ENCODE data around the gene DMD.

DMD gene

DNA sequence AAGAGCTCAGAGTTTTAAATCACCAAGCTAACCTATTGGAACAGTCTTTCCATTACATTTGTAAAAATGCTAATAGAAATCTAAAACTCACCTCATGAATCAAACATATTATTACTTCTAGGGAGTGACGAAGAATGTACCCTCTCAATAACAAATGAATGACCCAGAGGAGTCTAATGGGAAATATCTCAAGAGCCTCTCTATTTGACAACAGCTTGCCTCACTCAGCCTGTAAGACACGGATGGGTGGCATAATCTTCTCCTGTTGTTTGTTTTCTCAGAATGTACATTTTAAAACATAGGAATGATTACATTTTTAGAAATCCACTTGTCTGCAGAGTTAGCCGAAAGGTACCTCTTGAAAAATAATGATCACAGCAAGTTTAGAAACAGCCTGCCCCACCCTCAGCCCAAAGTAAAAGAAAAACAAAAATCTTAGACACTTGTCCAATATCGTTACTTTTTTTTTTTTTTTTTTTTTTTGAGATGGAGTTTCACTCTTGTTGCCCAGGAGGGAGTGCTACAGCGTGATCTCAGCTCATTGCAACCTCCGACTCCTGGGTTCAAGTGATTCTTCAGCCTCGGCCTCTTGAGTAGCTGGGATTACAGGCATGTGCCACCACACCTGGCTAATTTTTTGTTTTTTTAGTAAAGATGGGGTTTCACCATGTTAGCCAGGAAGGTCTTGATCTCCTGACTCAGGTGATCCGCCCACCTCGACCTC, 1955.9 kb downstream of the DMD start:
- no peak for DNase-seq

DNA sequence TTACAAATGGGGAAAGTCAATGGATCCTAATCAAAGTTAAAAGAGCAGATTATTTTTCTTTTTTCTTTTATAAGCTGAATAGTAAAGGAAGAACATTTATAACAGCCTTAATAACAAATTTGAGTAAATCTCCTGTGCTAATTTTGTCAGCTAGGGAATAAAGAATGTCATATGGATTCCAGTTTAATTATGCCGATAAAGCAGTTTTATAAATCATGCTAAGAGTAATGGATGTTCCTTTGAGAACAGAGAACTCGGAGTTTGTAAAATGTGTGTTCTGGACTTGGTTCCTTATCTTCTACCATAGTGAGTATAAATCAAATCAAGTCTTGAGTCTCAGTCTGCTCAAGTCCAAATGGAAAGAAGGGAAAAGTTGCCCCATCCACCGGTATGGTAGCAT, 1959.2 kb downstream of the DMD start:
- DNase-seq = no peak

DNA sequence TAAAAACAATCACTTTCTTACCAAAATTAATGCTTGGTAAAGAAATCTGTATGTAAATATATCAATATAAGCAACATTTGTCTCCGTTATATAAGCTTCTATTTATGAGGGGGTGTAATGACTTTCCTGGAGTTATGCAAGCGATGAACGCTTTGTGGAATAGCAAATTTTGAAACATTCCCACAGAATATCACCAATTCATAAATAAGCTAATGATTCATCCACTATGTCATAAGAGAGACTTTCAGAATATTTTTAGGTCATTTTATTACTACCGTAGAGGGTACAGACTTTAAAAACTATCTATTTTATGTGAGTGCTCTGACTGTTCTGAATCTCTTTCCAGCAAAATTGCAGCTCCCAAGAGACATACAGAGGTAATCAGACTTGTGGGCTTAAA, 1960.0 kb downstream of the DMD start:
- DNase-seq = no peak

DNA sequence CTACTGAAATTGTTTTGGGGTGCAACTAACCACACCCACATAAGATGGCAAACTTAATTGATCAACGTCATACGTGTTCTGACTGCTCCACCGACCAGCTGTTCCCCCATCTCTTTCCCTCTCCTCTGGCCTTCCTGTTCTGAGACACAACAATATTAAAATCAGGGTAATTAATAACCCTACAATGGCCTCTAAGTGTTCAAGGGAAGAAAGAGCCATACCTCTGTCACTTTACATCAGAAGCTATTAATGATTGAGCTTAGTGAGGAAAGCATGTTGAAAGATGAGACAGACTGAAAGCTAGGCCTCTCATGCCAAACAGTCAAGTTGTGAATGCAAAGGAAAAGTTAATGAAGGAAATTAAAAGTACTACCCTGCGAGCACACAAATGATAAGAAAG, 1965.6 kb downstream of the DMD start:
- no peak for DNase-seq

DNA sequence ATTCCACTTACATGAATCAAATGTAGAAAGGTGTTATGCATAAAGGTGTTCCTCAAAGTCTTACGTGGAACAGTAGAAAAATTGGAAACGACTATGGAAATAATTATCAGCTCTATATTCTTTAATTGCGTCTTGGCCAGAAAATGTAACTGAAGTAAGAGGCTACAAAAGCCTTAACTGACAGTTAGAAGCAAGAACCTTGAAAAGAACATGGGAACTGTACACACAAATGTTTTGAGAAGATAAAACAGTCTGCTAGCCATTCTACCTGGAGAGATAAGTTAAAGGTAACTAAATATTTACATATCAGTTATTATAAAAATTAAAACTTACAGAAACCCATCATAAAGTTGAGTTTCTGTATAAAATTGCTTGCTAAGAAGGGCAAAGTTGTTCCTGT, 1967.5 kb downstream of the DMD start:
- DNase-seq = no peak

DNA sequence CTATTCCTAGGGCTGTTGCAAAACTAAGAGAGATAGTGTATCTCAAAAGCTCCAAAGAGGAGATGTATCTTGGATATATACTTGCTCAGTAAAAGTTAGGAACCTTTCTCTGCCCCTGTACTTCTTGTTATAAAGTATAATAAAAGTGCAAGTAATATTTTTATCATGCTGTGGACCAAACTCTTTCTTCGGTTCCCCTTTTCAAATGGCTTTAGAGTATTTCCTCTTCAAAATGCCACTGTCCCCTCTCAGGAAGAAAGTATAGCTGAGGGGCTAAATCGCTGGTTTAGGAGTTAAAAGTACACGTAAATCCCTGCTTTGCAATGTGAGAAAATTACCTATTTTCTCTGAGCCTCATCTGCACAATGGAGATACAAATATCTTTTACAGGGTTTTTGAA, 1970.4 kb downstream of the DMD start:
- DNase-seq = no peak

DNA sequence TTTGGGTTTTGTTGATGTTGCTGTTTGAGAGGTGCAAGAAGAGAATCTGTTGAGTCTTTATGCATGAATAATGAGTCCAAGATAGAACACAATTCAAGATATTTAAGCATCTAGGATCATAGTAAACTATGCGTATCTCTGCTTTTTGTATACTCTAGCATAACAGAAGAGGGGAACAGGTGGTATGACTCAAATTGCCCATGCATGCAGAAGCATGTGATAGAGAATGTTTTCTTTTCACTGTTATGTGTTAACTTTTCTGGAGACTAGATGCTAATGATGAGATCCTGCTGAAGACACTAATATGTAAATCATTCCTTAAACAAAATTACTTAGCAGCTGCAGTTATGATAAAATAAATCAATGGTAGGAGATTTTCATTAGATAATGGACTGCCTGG, 1974.2 kb downstream of the DMD start:
- DNase-seq = no peak

DNA sequence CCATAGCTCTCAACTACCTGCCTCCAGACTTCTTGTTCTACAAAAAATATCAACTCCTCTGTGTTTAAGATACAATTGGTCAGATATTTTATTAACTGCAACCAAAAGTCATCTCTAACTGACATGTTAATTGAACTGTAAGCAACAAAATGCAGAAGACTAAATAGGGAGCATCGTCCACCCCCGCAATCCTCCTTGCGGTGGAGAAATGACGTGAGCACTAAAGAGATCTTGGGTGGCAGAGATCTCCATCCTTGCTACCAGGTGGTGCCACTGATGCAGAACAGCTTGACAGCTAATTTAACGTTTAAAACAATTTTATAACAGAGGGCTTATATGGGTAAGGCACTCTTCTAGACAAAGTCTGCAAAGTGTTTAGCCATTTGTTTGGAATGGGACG, 1975.1 kb downstream of the DMD start:
- no peak for DNase-seq

DNA sequence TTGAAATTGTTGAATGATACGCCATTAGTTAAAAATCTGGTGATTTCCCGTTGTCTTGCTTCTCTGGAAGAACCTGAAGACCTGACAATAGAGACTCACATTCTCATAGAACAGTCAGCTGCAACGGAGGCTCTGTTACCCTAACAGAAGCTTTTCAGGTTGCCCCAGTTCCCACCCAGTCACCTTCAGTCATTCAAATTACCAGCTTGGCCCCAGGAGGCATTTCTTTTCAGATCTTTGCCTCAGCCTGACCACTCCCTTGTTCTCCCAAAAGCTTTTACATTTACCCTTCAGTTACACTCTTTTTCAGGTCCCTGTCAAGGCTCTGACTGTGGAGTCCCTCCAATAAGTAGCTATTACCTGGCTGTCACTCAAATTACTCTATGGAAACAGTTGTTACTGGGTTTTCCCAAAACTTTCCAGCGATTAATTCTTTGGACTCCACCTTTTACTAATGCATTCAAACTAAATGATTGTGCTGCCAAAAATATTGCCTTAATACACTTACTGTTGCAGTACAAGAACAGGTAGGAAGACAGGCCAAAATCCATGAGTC, 1977.3 kb downstream of the DMD start:
- DNase-seq = no peak

DNA sequence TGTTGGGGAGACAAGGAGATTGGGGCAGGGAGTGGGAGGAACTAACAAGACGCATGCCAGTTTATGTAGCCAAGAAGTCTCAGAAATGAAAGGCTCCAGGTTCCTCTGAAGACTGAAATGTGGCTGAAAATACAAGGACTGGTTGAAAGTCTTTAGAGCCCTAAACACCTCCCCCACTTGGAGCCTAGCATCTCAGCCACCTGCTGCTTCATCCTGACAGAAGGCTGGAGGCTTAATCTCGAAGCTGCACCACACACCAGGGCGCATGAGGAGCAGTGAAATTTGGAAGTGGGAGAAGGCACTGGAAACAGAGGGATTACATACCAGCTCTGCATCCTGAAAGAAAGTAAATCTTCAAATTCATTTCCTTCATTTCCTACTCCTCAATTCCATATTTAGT, 1978.8 kb downstream of the DMD start:
- DNase-seq = no peak

DNA sequence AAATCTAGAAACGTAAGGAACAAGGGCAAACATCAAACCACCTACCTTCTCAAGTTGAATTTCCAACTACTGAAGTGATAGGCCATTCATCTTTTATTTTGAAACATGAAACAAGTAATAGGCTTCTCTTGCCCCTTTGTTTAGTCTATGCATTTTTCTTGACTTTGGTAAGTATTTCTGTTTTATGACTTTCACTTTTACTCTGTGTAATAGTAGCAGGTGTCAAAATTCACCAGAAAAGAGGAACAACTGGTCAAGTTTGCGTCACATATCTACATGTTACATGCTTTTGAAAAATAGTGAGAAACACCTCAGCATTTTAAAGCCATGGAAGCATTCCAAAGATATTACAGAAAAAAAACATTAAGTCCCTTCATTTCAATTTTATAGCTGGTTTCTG, 1982.4 kb downstream of the DMD start:
- no peak for DNase-seq

DNA sequence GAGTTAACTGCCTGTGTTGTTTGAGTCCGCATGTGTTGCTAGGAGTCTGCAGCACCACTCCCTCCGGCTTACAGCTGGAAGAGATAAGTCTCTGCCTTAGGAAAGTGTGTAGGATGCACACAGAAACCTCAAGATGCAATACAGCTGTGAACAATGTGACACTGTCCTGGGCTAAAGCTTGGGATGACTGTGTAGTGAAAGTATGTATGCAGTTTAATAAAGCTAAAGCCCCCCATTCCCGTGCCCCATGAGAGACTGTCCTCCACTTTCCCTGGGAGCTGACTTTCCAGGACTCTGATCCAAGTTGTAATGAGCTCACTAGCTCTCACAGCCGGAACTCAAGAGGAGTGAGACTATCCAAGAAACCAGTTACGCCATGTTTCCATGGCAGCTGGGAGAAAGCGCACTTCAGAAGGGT, 1982.9 kb downstream of the DMD start:
- DNase-seq = no peak

DNA sequence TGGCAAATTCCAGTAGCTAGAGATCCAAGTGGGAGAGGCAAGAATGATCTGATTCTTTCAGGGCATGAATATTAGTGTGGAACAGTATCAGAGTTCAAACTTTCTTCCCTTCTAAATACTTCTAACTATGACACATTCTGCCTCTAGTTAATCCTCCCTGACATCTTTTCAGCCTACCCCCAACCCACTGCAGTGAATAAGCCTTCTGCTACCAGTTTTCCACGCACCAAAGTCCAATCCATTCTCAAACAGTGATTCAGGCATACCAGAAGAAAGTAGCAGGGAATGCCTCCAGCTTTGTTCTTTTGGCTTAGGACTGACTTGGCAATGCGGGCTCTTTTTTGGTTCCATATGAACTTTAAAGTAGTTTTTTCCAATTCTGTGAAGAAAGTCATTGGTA, 1984.1 kb downstream of the DMD start:
- no peak for DNase-seq

DNA sequence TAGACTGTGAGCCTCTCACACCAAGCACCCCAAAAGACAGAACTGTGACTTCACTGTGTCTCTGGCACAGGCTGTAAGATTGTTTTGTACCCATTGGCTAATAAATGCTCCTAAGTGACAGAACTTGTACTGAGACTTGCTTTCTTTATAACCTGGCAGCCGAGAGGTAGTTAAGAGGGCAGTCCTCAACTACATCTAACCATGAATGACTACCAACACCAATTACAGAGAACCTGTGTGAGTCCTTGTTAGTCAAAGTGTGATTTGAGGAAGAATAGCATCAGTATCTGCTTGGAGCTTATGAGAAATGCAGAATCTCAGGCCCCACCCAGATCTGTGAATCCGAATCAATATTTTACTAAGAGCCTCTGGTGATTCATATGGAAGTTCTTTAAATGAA, 1985.5 kb downstream of the DMD start:
- no peak for DNase-seq

DNA sequence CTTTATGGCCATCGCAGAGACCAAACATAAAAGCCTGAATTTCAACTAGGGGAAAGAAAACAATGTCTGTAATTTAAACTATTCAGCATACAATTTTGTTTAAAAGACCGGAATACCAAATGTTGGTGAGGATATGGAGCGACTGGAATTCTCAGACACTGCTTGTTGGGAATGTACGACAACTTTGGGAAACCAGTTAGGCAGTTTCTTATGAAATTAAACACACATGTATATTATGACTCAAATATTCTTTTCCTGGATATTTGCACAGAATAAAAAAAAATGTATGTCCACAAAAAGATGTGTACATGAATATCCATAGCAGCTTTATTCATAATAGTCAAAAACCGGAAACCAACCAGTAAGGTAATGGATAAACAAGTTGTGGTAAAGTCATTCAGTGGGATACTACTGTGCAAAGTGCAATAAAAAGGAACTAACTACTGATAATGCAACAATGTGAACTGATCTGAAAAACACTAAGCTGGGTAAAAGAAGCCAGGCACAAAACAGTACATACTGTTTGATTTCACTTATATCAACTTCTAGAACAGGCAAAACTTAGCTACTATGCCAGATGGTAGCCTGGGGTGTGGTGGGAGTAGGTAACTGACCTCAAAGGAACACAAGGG, 1986.9 kb downstream of the DMD start:
- DNase-seq = no peak

DNA sequence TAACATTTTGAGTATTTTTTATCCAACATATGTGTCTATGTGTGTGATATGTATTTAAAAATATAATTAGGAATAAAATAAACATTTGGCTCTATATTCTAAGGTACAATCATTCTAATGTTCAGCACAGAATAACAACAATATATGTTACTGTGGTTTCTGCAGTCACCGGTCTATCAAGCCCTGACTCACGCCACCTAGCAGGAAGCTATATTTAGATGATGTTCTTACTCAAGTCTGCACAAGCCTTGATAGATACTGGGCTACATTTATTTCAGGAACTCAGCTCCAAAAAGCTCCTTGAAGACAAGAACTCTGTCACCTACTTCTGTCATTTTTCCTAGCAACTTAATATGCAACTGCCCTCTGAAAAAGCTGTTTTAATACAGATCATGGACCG, 1987.5 kb downstream of the DMD start:
- DNase-seq = no peak

DNA sequence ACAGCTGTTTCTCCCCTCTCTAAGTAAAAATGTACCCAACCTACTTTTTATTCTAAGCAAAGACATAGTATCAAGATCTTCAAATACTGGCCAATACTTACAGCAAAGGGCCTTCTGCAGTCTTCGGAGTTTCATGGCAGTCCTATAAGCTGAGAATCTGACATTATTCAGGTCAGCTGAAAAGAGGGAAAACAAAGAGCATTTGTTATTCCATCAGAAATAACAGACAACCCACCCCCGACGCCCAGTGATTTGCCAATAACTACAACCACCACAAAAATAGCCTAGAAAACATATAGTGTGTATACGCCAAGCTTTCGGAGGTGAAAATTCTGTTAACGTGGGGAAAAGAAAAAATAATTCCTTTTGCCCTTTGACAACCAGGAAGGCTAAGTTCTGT, 1988.4 kb downstream of the DMD start:
- DNase-seq = no peak

DNA sequence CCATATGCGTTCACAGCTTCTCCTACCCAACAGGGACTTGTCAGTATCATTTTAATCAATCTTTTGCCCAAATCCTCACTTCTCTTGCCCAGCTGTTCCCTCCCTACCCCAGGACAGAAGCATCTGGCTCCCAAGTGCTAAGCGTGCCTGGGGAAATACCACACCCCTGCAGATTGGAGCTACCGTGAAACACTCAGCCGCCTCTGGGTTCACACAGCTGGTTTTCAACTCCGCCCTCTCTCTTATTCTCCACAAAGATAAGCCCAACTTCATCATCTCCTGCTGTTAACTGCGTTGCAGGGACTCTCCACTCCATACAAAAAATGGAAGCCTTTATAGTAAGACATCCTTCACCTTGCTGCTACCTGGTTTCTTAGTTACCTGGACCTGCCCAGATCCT, 1992.2 kb downstream of the DMD start:
- DNase-seq = no peak

DNA sequence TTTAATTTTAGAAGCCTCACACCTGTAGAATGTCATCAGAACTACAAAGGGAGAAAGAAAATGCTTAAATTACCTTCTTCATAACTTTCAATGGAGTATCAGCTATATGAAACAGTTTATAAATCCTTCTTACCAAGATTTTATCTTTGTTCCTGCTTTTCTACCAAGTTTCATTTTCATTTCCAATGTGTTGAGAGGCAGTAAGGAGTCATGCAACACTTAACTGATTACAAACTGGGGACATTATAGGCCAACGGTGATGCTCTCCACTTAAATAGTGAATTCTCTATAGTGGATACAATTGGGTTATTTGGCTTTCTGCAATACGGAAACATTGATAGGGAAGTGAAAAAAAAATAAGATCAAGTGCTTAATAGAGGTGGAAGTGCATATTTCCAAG, 1994.3 kb downstream of the DMD start:
- DNase-seq = no peak

DNA sequence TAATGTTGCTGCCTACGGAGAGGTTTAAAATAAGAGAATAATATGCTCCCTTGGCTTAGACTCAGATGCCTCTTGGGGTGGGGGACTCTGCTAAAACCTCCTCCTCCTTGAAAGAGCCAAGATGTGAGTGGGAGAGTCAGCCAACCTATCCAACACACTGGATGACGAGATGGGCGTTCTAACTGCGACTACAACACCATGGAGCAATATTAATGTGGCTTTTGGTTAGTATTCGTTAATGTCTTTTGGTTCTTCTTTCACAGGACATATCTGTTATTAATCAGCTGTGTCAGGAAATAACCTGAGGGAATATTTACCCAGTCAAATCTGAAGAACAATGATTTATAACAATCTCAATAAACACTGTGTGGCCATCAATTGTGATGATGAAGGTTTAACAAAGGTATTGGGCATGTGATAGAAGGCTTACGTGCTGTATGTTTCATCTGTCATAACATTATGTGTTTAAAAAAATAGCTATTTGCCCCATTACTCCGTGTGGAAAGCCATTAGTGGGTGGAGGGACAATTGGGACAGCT, 1996.0 kb downstream of the DMD start:
- DNase-seq = no peak

DNA sequence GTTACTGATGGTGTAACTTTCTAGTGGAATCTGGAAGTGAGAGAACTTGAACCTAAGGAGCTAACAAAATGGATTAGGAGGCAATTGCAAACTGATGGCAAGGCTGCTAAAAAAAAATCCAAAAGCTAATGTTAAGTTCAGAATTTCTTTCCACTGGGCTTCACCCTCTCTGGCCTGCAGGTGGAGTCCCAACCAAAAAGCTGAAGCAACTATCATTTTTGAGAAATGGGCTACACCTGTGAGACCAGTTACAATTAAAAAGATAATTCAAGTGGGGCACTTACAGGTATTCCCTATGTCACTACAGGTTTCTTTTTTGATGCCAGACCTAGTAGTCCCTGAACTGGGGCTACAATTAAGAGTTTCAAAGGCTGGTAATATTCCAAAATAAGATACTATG, 1997.4 kb downstream of the DMD start:
- DNase-seq = no peak

DNA sequence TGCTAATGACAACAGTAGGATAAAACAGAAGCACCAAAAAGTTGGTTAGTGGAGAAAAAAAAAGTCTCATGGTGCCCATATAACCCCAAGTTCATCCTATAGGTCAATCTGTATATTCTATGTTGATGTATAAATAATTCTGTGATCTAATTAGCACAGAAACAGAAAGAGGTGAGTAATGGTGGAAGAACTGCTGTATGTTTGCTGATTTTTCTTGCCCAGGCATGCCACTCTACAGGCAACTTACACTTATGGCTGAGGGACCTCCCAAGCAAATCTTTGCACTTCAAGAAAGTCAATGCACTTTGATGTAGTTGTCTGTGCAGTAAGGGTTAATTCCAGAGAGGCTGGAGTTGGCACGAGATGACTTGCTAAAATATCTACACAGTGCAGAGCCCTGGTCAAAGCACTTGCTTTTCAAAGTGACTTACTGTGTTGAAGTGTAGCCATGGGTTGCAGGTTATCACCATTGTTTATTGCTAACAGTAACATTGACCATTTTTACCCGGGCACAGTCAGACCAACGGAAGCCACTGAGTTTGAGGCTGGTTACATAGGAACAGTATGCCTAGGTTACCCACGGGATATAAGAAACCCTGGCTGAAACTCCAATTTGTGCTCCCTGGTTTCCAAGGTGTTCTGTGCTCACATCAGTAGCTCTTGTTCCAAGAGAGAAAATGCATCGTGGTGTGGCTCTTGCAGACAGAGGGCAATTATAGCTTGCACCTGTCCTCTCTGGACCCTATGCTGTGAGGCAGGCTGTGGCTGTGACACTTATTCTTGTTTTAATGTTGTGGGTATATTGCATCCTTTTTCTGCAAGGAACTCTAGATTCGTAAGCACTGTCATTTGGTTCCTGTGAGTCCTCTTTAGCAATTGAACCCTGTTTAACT, 1998.2 kb downstream of the DMD start:
- no peak for DNase-seq

DNA sequence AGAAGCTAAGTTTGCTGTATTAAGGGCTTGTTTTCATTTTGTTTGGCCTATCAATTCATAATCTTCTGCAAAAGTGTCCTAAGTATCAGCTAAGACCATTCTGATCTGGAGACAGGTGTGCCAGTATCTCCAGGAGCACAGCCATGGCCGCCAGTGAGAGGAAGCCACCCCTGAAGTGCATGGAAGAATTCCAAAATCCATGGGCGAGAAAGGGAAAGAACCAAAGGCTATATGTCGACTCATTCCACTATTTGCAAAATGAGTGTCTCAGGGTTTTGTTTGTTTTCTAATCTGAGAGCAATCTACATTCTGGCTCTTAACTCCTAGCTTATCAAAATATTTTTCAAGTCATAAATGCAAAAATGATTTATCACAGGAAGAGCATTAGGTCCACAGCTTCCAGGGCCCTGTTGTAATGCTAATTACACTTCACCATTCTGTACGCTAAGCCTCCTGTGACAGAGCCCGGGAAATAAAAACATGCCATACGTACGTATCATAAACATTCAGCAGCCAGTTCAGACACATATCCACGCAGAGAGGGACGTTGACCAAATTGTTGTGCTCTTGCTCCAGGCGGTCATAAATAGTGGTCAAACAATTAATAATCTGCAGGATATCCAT, 2002.2 kb downstream of the DMD start:
- DNase-seq = no peak

Measured in NCI-H2171 treated with DMSO at 0.1 percent for 48 hours (cell line).